T follicular helper cell (primary cell): Measurements from ENCODE around the gene ENTPD2.
"Not testable (repeated sequence)": the region's sequence is repeated elsewhere in the genome, so short reads cannot be mapped to it uniquely, and the experiment has no call there.

Experiments
- DNase-seq: peaks from one replicate; pipeline ENCODE4 v3.0.0-alpha.2; 2020; ENCODE audit warnings: low read depth

The ENTPD2 gene

DNA sequence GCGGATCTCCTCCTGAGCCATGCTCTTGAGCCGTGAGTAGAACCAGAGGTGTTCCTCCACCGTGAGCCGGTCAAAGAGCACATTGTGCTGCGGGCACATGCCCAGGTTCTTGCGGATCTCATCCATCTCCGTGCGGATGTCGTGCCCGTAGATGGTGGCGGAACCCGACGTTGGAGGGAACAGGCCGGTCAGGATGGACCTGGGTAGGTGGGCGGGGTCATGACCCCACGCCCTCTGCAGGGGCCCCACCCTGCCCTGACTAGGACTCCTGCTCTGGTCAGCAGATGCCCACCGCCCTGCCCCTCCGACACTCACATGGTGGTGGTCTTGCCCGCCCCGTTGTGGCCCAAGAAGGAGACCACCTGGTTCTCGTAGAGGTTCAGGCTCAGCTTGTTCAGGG lies 37.9 kb downstream of the ENTPD2 start:
- no peak for DNase-seq

DNA sequence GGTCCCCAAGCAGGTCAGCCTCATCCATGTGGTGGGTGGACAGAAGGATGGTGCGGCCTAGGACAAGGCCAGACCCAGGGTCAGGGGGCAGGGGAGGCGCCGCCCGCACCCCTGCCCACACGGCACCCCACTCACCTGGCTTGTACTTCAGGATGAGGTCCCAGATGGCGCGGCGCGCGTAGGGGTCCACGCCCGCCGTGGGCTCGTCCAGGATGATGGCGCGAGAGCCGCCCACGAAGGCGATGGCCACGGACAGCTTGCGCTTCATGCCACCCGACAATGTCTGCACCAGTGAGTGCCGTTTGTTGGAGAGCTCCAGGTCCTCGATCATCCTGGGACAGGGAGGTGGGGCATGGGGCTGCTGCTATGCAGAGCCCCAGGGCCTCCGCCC lies 38.3 kb downstream of the ENTPD2 start:
- DNase-seq: no peak

- DNase-seq: no peak
Measured at GRCh38 chr9:137014776-137015539, 38.9 kb downstream of the ENTPD2 start.

GRCh38 chr9:137014166-137014565 lies 39.7 kb downstream of the ENTPD2 start:
- no peak for DNase-seq

- DNase-seq: no peak
Measured at GRCh38 chr9:137013571-137013940, 40.3 kb downstream of the ENTPD2 start.

GRCh38 chr9:137012694-137013570 lies 40.9 kb downstream of the ENTPD2 start:
- no peak for DNase-seq

DNA sequence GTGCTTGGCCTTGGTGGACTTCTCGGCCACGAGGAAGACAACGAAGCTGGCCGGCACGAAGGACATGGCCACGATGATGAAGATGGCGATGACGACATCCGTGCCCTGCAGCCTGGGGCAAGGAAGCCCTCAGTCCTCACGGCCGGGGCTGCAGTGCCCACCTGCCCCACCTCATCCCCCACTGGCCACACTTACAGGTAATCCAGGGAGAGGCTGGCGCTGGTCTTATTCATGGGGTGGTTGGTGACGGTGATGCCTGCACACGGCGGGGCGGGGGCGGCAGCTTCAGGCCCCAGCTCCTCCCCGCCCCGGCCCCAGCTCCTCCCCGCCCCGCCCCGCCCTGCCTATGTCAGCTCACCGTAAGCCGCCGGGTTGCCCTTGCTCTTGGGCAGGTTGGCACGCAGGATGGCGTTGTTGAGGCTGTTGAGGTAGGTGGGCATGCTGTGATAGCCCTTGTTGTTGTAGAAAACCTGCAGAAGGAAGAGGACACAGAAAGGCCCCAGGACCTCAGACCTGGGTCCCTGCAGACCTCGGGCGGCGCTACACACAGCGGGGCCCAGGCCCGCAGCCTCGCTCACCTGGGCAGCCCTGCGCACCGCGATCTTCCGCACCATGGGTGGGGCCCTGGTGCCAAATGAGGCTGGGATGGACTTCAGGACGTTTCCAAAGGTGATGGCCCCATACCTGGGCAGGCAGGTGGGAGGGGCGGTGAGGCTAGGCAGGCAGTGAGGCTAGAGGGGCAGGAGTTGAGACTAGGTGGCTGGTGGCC lies 41.8 kb downstream of the ENTPD2 start:
- DNase-seq: no peak

DNA sequence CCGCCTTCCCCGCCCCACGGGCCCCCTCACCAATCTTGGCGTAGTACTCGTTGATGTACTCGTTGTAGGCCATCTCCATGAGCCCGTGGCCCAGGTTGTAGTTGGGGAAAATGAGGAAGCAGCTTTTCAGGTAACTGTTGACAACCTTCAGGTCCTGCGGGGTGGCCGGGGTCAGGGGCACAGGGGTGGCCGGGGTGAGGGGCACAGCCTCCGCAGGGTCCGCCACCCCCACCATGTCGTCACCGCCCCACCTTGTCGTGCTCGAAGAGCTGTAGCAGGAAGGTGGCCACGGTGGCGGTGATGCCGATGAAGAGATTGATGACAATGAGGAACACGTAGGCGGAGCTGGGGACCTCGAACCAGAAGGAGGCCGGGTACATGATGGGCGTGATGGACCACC lies 42.7 kb downstream of the ENTPD2 start:
- DNase-seq: no peak

GRCh38 chr9:137009938-137010732 lies 43.7 kb downstream of the ENTPD2 start:
- DNase-seq: no peak

DNA sequence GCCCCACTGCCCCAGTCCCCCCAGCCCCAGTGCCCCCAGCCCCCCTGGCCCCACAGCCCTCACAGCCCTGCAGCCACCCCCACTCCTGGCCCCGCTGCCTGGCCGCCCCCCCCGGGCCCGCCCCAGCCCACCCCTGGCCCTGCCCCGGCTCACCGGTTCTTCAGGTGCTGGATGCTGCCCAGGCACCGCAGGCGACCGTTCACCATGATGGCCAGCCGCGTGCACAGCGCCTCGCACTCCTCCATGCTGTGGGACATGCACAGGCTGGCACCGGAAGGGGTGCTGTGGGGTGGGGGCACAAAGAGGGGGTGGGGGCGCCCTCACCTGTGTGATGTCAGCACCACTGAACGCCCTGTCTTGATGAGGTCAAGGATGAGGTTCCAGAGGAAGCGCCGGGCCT lies 44.6 kb downstream of the ENTPD2 start:
- DNase-seq: no peak

GRCh38 chr9:137008312-137008711 lies 45.5 kb downstream of the ENTPD2 start:
- DNase-seq: no peak

- no peak for DNase-seq
Measured at GRCh38 chr9:137007816-137008270, 46.0 kb downstream of the ENTPD2 start.

GRCh38 chr9:137007108-137007815 lies 46.6 kb downstream of the ENTPD2 start:
- no peak for DNase-seq

- DNase-seq: no peak
Measured at GRCh38 chr9:137006116-137007003, 47.5 kb downstream of the ENTPD2 start.

DNA sequence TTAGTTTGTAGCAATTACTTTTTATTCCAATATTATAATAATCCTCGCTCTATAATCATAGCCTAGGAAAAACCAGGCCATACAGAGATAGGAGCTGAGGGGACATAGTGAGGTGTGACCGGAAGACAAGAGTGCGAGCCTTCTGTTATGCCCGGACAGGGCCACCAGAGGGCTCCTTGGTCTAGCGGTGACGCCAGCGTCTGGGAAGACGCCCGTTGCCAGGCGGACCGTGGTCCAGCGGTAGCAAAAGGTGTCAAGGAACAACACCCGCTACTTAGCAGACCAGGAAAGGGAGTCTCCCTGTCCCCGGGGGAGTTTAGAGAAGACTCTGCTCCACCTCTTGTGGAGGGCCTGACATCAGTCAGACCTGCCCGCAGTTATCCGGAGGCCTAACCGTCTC lies 49.6 kb downstream of the ENTPD2 start:
- DNase-seq: not testable (repeated sequence)

DNA sequence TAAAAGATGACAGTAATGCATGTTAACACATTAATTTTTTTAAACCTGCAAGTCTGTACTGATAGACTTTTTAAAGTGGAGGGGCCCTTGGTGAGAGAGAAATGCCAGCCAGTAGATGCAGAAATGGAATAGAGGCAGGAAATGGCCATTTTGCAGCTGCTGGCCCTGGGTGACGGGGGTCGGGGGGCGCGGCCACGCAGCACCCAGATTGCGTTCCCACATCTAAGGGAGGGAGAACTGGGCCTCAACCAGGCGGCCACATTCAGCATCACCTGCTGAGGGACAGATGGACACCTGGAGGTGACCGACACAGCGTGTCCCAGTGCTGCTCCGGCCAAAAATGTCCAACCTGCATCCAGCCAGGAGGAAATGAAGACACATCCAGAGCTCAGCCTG lies 51.2 kb downstream of the ENTPD2 start:
- no peak for DNase-seq

DNA sequence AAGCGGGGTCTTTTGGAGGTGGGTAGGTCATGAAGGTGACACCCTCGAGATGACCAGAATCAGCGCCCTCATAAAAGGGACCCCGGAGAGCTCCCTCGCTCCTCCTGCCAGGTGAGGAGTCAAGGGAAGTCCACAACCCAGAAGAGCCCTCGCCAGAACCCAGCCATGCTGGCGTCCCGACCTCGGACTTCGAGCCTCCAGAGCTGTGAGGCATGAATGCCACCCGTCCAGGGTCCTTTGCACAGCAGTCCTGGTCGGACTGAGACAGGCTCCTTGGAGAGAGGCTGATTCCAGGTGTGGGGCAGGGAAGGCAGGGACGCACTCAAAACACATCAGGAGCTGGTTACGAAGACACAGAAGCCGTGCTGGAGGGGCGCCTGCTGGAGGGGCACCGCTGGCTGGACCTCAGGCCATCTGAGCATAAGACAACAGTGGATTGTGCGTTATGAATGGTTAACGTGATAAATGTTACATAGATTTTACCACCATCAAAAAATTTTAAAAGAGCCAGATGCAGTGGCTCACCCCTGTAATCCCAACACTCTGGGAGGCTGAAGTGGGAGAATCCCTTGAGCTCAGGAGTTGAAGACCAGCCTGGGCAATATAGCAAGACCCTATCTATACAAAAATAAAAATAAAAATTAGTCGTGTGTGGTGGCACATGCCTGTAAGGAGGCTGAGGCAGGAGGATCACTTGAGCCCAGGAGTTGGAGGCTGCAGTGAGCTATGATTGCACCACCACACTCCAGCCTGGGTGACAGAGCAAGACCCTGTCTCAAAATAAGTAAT lies 51.8 kb downstream of the ENTPD2 start:
- no peak for DNase-seq

DNA sequence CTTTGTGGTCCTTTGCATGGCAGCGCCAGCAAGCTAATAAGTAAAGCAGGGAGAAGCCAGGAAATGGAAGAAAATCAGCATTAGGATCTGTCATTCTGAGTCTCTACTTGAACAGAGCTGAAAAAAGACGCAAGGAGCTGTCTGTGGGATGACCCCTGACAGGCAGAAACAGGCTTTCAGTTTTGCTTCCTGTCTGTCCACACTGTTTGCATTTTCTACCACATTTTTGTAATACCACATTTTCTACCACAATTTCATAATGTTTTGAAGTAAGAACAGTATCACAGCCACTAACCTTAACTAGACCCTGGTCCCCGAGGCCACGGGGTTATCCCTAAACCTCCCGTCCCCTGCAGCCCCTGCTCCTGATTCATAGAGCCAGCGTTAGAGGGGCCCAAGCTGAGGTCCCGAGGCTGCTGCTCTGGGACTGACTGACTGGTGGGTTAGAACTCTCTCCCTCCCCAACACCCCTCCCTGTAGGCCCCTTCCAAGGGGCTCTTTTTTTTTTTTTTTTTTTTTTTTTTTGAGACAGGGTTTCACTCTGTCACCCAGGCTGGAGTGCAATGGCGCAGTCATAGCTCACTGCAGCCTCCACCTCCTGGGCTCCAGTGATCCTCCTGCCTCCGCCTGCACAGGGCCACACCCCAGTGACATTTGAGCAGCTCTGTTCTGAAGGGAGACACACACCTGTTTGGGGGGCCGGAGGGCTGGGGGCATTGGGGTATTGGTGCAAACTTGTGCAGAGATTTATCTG lies 53.5 kb downstream of the ENTPD2 start:
- DNase-seq: no peak
